Activated CD4-positive, alpha-beta memory T cell treated with anti-CD3 and anti-CD28 coated beads, Interleukin-2, amount 10 ng/mL, durations not matched to agents 7 days and 5 days (primary cell): Measurements from ENCODE around the gene HDHD5. TPM values are rescaled to one million over a fixed set of nuclear protein-coding genes. Genes with fewer than 3 reads are reported as not detected.

Experiments used
- CTCF ChIA-PET: fragments of 350-600 bp; sonication (Branson Sonifier 250); formaldehyde crosslinking; loops from one replicate; lab custom pipeline; 2021; ENCODE audit warnings: antibody characterized with exemption, inconsistent platforms; lab: Charles Lee
- POLR2A ChIA-PET: fragments of 350-600 bp; sonication (Branson Sonifier 250); formaldehyde crosslinking; loops from one replicate; lab custom pipeline; 2021; ENCODE audit warnings: antibody characterized with exemption; lab: Charles Lee
- DNase-seq: peaks from one replicate; pipeline ENCODE4 v3.0.0-alpha.2; 2020
- H3K27ac Mint-ChIP-seq: one replicate; pipeline ENCODE4 v1.8.0; 2021; ENCODE audit warnings: mild to moderate bottlenecking, mixed read lengths
- H3K27me3 Mint-ChIP-seq: one replicate; pipeline ENCODE4 v1.8.0; 2021; ENCODE audit warnings: mixed read lengths
- H3K36me3 Mint-ChIP-seq: one replicate; pipeline ENCODE4 v1.8.0; 2021; ENCODE audit warnings: low read depth, mixed read lengths
- H3K4me1 Mint-ChIP-seq: one replicate; pipeline ENCODE4 v1.8.0; 2021; ENCODE audit warnings: mixed read lengths
- H3K4me3 Mint-ChIP-seq: one replicate; pipeline ENCODE4 v1.8.0; 2021; ENCODE audit warnings: mild to moderate bottlenecking, mixed read lengths
- H3K9me3 Mint-ChIP-seq: one replicate; pipeline ENCODE4 v1.8.0; 2021; ENCODE audit warnings: mixed read lengths
- total RNA-seq, 2 experiments: library from RNA; stranded (reverse); gene quantifications; one replicate each; pipeline ENCODE4 v1.2.3, GENCODE V29; 2021

Gene HDHD5
- total RNA-seq, 2 experiments from 2014 or later, result 27.1 TPM

DNA sequence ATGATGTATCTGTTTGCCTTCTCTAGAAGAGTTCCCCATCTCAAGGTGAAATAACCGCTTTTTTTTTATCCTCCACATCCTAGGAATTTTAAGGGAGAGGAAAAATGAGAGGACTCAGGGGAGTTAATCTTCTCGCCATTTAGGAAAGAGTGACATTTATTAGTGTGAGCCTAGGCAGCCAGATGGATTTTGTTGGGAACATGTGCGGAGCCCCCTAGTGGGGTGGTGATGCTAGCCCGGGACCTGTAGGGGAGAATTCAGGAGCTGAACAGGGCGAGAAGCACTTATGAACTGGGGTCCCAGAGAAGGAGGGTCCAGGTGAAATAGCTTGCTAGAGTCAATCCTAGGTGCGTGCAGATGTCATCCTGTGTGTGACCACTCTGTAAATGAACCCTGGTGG, 63.5 kb downstream of the HDHD5 start:
- no peak overlapping the region for H3K4me3 Mint-ChIP-seq
- H3K36me3 Mint-ChIP-seq, result peaks cover 45% of the 10 kb centered on the region
- peaks cover 3% of the 10 kb centered on the region for H3K27me3 Mint-ChIP-seq
- no peaks in the 10 kb centered on the region for H3K9me3 Mint-ChIP-seq
- no peak overlapping the region for H3K27ac Mint-ChIP-seq
- POLR2A ChIA-PET, result interaction anchor here (0.7 to 1.2 kb wide), 2 partner anchors 10 to 21 kb away, joined by 3 to 5 read pairs; no protein-coding TSS in a partner anchor
- CTCF ChIA-PET, result interaction anchor here (0.9 kb wide), 1 partner anchor 76 kb away, joined by 3 read pairs; no protein-coding TSS in a partner anchor
- no peak for DNase-seq
- peaks cover 59% of the 10 kb centered on the region for H3K4me1 Mint-ChIP-seq

- CTCF ChIA-PET, result no interaction called here
Measured at GRCh38 chr22:17093081-17093480, 66.0 kb downstream of the HDHD5 start.

GRCh38 chr22:17091851-17092250, 67.2 kb downstream of the HDHD5 start:
- H3K4me1 Mint-ChIP-seq, result peaks cover 48% of the 10 kb centered on the region
- H3K4me3 Mint-ChIP-seq, result no peak overlapping the region
- POLR2A ChIA-PET, result no interaction called here
- CTCF ChIA-PET, result no interaction called here
- no peaks in the 10 kb centered on the region for H3K9me3 Mint-ChIP-seq
- peaks cover 15% of the 10 kb centered on the region for H3K36me3 Mint-ChIP-seq
- no peak for DNase-seq
- peaks cover 2% of the 10 kb centered on the region for H3K27me3 Mint-ChIP-seq
- no peak overlapping the region for H3K27ac Mint-ChIP-seq

More at GRCh38 chr22:17093081-17093480, 66.0 kb downstream of the HDHD5 start:
- peaks cover 25% of the 10 kb centered on the region for H3K36me3 Mint-ChIP-seq
- H3K27me3 Mint-ChIP-seq, result peaks cover 3% of the 10 kb centered on the region
- H3K4me3 Mint-ChIP-seq, result no peak overlapping the region
- H3K4me1 Mint-ChIP-seq, result peaks cover 48% of the 10 kb centered on the region
- DNase-seq, result no peak
- H3K27ac Mint-ChIP-seq, result no peak overlapping the region
- H3K9me3 Mint-ChIP-seq, result no peaks in the 10 kb centered on the region
- POLR2A ChIA-PET, result no interaction called here

DNA sequence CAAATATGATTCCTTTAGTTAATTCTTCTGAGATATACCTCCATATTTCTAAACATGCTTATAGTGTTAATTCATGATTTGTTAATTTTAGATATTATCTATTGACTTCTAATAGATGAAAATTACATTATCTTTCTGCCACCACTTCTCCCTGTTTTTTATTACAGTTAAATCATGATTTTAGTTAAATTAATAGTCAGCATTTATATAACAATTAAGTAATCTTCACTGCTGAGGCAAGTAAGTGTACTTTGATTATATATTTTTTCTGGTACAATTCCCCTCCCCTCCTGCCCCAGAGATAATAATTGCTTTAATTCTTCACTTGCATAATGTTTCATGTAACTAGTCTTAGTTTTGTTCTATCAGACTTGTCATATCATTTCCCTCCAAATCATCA, 68.5 kb downstream of the HDHD5 start:
- ChIA-PET CTCF (no interaction called here), POLR2A (interaction anchor here (0.5 kb wide), 1 partner anchor 16 kb away, joined by 3 read pairs; no protein-coding TSS in a partner anchor)
- Mint-ChIP-seq H3K27ac (no peak overlapping the region), H3K36me3 (peaks cover 23% of the 10 kb centered on the region), H3K27me3 (peaks cover 10% of the 10 kb centered on the region), H3K4me3 (no peak overlapping the region), H3K9me3 (no peaks in the 10 kb centered on the region), H3K4me1 (peaks cover 49% of the 10 kb centered on the region)
- DNase-seq, result no peak

Other genes starting within 250 kb of the HDHD5 start
- not detected for gene GAB4, start 151.1 kb downstream of the HDHD5 start, total RNA-seq
- gene IL17RA, start 74.3 kb downstream of the HDHD5 start, total RNA-seq, result 10 to 100 TPM; 37.8 to 38.7 TPM
- gene TMEM121B, start 37.9 kb downstream of the HDHD5 start, total RNA-seq, result not detected
- 10 to 100 TPM; 47.1 to 50.0 TPM for gene ADA2, start 60.2 kb upstream of the HDHD5 start, total RNA-seq
- gene CECR2, start 210.2 kb upstream of the HDHD5 start, total RNA-seq, result under 1 TPM in 1 of 2 experiments, not detected in 1; 0.05 TPM